ENCODE measurements around the gene LYPD6B. TPM values are rescaled to one million over a fixed set of nuclear protein-coding genes. Genes with fewer than 3 reads are reported as not detected.

LYPD6B gene
- total RNA-seq, 1 donor from 2014 or later, result 0.58 TPM

DNA sequence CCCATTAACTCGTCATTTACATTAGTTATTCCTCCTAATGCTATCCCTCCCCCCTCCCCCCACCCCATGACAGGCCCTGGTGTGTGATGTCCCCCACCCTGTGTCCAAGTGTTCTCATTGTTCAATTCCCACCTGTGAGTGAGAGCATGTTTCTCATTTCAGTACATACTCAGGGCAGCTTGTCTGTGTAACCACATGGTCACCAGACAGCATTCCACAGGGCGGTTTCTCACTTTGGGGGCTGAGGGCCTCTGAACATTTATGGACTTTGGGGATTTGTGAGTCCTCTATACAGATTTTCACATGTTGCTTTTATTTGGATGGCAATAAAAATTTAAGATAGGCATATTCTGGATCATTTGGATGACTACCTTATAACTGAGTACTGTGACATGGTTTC lies 84.0 kb downstream of the LYPD6B start:
- POLR2A ChIA-PET, result no interaction called here
- peaks cover 4% of the 10 kb centered on the region for H3K27me3 Mint-ChIP-seq
- H3K4me3 Mint-ChIP-seq, result no peak overlapping the region
- H3K27ac Mint-ChIP-seq, result no peak overlapping the region
- CTCF ChIA-PET, result no interaction called here
- H3K36me3 Mint-ChIP-seq (ENCODE audit: low read depth), result no peaks in the 10 kb centered on the region
- H3K4me1 Mint-ChIP-seq, result no peaks in the 10 kb centered on the region
- DNase-seq (no peak), ATAC-seq (ENCODE audit: low read depth) (no peak)
- TF ChIP-seq CTCF (IDR thresholded peaks at IDR 0.05), result no peak
- intact Hi-C loops (cut with micrococcal nuclease), result no loop called here
- no peaks in the 10 kb centered on the region for H3K9me3 Mint-ChIP-seq

DNA sequence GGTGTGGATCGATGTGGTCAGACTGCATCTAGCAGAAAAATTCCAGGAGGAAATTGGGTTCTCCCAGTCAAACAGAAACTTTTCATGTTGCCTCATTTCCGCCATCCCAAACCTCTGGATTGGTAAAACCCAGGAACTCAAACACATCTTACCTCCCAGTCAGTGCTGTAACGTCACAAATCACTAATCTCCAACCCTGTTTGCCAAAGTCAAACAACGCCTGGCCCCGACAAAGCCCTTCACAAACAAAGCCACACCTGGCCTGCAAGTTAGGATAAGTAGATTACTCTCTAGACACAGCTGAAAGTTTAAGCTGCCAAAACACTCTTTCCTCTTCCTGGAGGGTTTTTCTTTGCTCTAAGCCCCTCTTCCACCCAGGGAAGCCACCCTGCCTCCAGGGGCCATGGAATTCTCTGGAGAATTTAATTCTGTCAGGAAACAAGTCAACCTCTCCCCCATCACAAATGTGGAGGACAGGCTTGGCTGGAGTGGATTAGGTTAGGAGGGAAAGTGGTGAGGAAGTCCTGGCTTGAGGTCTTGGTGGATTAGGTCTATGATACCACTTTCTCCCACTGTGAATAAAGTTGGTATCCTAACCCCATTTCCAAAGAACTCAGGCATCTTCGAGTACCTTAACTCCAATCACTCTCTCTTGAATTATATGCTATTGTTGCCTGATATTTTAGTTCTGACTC lies 86.7 kb downstream of the LYPD6B start:
- ChIA-PET CTCF (no interaction called here), POLR2A (no interaction called here)
- peaks cover 9% of the 10 kb centered on the region for H3K27me3 Mint-ChIP-seq
- H3K9me3 Mint-ChIP-seq, result no peaks in the 10 kb centered on the region
- H3K27ac Mint-ChIP-seq, result no peak overlapping the region
- TF ChIP-seq CTCF (IDR thresholded peaks at IDR 0.05), result no peak
- intact Hi-C loops (cut with micrococcal nuclease), result no loop called here
- H3K4me3 Mint-ChIP-seq, result no peak overlapping the region
- no peaks in the 10 kb centered on the region for H3K36me3 Mint-ChIP-seq (ENCODE audit: low read depth)
- DNase-seq (no peak), ATAC-seq (ENCODE audit: low read depth) (no peak)
- peaks cover 5% of the 10 kb centered on the region for H3K4me1 Mint-ChIP-seq

DNA sequence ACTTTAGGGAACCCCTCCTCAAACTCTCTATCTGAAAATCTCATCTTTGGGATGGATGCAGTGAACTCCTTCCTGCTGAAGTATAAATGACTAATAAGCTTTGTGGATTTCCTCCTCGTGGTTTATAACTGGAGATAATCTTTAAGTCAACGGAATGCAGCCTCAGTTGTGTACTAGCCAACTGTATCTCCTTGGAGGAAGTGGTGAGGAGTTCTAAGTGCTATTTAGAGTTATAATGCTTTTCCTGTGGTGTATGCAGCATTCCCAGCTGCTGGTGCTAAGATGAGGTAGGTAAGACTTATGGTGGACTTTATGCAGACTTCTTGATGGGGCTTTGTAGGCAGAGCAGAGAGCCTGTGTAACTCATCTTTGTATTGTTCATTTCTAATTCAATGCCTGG lies 90.9 kb downstream of the LYPD6B start:
- H3K36me3 Mint-ChIP-seq (ENCODE audit: low read depth), result no peaks in the 10 kb centered on the region
- H3K4me3 Mint-ChIP-seq, result no peak overlapping the region
- no peak overlapping the region for H3K27ac Mint-ChIP-seq
- peaks cover 5% of the 10 kb centered on the region for H3K4me1 Mint-ChIP-seq
- no peak for TF ChIP-seq CTCF (IDR thresholded peaks at IDR 0.05)
- intact Hi-C loops (cut with micrococcal nuclease), result no loop called here
- DNase-seq, result no peak
- ChIA-PET CTCF (no interaction called here), POLR2A (no interaction called here)
- no peaks in the 10 kb centered on the region for H3K9me3 Mint-ChIP-seq
- ATAC-seq (ENCODE audit: low read depth), result no peak
- H3K27me3 Mint-ChIP-seq, result peaks cover 22% of the 10 kb centered on the region

DNA sequence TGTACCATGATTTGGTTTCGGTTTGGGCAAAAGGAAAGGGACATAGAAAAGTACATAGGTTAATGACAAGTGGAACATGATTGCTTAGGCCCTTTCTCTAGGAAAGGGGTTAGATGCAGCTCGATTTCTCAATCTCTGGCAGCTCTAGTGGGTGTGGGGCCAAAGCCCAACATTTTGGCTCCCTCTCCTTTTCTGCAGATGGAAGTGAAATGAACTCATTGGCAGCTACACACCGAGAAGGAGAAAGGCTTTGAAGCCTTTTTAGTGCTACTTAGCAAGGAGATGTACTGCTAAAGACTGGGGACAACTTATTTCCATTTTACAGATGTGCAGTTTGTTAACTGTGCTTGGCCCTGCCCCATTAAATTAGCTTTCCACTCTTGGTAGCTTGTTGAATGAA lies 93.8 kb downstream of the LYPD6B start:
- POLR2A ChIA-PET, result no interaction called here
- DNase-seq (no peak), ATAC-seq (ENCODE audit: low read depth) (no peak)
- Mint-ChIP-seq H3K9me3 (no peaks in the 10 kb centered on the region), H3K4me3 (no peak overlapping the region), H3K36me3 (ENCODE audit: low read depth) (no peaks in the 10 kb centered on the region), H3K27ac (no peak overlapping the region), H3K27me3 (peaks cover 19% of the 10 kb centered on the region), H3K4me1 (peaks cover 5% of the 10 kb centered on the region)
- intact Hi-C loops (cut with micrococcal nuclease), result no loop called here
- CTCF ChIA-PET, result no interaction called here
- no peak for TF ChIP-seq CTCF (IDR thresholded peaks at IDR 0.05)

DNA sequence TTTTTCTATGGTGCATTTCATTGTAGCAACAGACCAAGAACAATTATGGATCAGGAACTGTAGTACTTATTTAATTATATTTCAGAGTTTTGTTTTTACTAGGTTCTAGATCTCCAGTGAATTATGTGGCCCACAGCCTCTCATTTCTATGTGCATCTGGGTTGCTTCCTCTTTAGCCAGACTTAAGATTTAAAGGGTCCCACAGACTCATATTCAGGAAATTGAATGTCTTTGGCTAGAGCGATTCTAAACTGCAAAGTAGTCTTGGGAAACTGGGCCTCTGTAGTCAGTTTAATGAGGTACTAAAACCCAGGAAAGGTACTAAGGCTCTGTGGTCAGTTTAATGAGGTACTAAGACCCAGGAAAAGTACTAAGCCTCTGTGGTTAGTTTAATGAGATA lies 94.4 kb downstream of the LYPD6B start:
- H3K9me3 Mint-ChIP-seq, result no peaks in the 10 kb centered on the region
- TF ChIP-seq CTCF (IDR thresholded peaks at IDR 0.05), result no peak
- intact Hi-C loops (cut with micrococcal nuclease), result no loop called here
- H3K27me3 Mint-ChIP-seq, result peaks cover 17% of the 10 kb centered on the region
- H3K4me1 Mint-ChIP-seq, result peaks cover 5% of the 10 kb centered on the region
- no peak overlapping the region for H3K27ac Mint-ChIP-seq
- ChIA-PET CTCF (no interaction called here), POLR2A (no interaction called here)
- H3K4me3 Mint-ChIP-seq, result no peak overlapping the region
- DNase-seq (no peak), ATAC-seq (ENCODE audit: low read depth) (no peak)
- H3K36me3 Mint-ChIP-seq (ENCODE audit: low read depth), result no peaks in the 10 kb centered on the region
